GM19463 (cell line): ENCODE measurements around the gene LTBP4.
"Not testable (repeated sequence)": the region's sequence is repeated elsewhere in the genome, so short reads cannot be mapped to it uniquely, and the experiment has no call there.

Source experiments
- ATAC-seq: cut with Tn5 transposase; IDR thresholded peaks from one replicate; pipeline ENCODE4 v1.9.1; 2021; ENCODE audit warnings: mild to moderate bottlenecking, moderate library complexity; ENCODE audit not compliant: unreplicated experiment

LTBP4 gene

DNA sequence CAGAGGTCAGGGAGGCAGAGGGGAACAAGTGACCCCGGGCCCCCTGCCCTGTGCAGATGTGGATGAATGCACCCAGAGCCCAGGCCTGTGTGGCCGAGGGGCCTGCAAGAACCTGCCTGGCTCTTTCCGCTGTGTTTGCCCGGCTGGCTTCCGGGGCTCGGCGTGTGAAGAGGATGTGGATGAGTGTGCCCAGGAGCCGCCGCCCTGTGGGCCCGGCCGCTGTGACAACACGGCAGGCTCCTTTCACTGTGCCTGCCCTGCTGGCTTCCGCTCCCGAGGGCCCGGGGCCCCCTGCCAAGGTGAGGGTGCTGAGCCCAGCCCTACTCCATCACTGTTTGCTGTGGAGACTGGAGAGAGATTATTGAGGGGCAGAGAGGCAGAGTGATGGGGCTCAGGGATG is 9.9 kb downstream of the LTBP4 start:
- no peak for ATAC-seq

DNA sequence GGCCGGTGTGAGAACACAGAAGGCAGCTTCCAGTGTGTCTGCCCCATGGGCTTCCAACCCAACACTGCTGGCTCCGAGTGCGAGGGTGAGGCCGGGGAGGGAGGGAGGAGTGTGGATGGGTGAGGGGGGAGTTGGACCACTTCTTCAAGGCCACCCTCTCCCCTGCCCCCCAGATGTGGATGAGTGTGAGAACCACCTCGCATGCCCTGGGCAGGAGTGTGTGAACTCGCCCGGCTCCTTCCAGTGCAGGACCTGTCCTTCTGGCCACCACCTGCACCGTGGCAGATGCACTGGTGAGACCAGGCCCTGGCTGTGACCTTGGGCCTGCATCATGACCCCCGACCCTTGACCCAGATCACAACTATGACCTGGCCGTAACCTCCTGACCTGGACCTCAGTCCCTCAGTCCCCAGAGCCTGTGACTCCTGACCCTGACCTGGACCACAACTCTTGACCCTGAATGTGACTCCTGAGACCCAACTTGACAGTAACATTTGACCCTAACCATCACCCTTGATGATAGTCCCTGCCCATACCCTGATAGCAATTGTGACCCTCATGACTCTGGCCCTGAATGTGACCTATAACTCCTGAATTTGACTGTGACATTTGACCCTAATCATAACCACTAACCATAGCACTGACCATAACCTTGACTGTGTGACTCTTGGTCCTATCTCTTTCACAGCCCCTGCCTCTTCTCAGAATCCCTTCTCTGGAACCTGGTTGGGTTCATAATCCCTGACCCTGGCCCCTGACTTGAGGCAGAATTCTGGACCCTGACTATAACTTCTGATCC is 10.9 kb downstream of the LTBP4 start:
- ATAC-seq = no peak

DNA sequence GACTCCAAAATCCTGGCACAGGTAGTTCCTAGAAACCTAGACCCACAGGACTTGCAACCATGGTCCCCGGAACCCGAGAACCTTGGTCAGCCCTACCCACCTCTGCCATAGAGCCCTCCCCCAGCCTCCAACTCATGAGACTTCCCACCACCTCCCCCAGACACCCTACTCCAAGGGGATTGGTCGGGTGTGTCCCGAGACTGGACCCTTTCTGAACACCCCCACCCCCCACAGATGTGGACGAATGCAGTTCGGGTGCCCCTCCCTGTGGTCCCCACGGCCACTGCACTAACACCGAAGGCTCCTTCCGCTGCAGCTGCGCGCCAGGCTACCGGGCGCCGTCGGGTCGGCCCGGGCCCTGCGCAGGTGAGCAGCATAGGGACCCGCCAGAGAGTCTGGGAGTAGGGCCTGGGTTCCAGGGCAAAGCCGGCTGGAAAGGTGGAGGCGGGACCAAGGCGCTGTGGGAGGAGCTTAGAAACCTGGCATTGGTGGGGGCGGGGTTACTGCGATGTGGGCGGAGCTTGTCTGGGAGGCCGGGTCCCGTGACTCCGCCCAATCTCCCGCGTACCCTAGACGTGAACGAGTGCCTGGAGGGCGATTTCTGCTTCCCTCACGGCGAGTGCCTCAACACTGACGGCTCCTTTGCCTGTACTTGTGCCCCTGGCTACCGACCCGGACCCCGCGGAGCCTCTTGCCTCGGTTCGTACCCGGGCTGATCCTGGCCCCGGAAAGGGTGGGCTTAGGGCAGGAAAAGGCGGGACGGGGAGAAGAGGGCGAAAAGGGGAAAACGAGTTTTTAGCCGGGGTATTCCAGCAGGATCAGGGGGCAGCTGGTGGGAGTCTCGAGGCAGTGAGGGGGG is 11.9 kb downstream of the LTBP4 start:
- ATAC-seq = no peak

DNA sequence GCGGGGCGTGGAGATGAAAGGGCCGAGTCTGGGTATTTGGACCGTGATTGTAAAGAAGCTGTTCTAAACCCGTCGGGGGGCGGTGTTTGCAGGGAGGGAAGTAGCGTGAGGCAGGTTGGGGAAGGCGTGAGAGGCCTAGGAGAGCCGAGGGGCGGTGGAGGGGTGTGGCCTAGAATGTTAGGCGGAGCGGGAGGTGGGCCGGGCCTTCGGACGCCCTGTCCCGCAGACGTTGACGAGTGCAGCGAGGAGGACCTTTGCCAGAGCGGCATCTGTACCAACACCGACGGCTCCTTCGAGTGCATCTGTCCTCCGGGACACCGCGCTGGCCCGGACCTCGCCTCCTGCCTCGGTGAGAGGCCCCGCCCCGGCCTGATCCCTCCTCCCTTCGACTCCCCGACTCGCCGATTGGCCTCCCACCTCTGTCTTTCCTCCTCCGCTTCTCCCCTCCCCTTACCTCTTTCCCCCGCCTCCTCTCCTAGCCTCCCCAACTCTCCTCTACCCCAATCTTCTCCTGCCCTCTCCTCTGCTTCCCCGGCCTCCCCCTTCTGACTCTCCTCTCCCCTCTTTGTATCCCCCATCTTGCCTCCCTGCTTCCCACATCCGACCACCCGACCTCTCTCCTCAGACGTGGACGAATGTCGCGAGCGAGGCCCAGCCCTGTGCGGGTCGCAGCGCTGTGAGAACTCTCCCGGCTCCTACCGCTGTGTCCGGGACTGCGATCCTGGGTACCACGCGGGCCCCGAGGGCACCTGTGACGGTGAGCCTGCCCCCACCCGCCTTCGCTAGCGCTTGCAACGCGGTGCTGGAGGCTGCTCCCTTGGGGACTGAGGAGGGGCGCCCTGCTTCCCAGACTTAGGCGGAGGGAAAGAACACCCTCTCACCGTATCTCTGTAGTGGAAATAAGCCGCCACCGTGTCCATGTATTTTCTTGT is 12.8 kb downstream of the LTBP4 start:
- ATAC-seq = peak; percentile 41

DNA sequence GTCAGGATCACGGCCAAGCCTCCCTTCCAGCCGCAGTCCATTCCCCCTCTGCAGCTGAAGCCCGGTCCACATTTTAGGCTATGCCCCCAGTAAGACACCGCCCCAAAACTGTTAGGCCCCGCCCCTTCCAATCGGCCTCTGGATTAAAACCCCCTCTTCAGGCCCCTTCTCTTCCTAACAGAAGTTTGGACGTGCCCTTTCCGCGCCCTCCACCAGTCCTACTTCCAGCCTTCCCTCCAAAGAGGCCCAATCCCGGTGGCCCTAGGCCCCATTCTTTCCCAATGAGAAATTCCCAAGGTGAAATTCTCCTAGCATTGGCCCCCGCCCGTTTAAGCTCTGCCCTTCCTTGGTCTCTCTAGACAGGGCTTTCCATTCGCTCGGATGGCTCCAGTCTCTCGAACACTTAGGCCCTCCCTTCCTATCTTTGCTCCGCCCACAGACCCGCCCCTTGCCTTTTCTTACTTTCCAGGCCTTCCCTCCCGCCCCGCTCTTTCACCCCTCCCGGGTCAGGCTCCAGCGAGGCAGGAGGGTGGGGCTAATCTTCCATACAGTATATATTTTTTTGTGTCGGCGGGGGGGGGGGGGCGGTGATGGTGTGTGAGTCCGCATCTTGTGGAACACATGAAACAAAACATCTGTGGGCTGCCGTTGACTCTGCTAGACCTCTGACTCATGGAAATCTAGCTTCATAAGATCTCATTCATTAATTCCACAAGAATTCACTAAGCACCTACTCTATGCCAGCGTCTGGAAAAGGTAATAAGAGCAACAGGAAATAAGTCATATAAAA is 13.6 kb downstream of the LTBP4 start:
- no peak for ATAC-seq

DNA sequence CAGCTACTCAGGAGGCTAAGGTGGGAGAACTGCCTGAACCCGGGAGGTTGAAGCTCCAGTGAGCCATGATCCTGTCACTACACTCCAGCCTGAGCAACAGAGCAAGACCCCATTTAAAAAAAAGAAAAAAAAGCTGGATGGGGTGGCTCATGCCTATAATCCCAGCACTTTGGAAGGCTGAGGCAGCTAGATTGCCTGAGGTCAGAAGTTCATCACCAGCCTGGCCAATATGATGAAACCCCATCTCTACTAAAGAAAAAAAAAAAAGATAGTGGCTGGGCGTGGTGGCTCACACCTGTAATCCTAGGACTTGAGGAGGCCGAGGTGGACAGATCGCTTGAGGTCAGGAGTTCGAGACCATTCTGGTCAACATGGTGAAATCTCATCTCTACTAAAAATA is 15.0 kb downstream of the LTBP4 start:
- ATAC-seq = no peak

DNA sequence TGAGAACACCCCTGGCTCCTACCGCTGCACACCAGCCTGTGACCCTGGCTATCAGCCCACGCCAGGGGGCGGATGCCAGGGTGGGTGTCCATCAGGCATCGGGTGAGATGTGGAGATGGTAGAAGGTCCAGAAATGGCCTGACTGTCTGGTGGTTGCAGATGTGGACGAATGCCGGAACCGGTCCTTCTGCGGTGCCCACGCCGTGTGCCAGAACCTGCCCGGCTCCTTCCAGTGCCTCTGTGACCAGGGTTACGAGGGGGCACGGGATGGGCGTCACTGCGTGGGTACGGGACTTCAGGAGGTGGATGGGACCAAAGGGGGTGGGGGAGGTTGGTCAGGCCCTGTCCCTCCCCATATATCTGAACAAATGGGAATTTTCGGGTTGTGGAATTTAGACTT is 15.8 kb downstream of the LTBP4 start:
- no peak for ATAC-seq

DNA sequence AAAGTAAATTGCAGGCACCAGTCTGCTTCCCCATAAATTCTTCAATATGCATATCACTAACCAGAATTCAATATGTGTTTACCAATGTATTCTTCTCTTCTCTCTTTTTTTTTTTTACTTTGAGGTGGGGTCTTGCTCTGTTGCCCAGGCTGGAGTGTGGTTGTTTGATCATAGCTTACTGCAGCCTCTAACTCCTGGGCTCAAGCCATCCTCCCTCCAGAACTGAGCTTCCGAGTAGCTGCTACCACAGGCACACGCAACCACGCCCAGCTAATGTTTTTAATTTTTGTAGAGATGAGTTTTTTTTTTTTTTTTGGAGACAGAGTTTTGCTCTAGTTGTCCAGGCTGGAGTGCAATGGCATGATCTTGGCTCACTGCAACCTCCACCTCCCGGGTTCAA is 16.8 kb downstream of the LTBP4 start:
- no peak for ATAC-seq

DNA sequence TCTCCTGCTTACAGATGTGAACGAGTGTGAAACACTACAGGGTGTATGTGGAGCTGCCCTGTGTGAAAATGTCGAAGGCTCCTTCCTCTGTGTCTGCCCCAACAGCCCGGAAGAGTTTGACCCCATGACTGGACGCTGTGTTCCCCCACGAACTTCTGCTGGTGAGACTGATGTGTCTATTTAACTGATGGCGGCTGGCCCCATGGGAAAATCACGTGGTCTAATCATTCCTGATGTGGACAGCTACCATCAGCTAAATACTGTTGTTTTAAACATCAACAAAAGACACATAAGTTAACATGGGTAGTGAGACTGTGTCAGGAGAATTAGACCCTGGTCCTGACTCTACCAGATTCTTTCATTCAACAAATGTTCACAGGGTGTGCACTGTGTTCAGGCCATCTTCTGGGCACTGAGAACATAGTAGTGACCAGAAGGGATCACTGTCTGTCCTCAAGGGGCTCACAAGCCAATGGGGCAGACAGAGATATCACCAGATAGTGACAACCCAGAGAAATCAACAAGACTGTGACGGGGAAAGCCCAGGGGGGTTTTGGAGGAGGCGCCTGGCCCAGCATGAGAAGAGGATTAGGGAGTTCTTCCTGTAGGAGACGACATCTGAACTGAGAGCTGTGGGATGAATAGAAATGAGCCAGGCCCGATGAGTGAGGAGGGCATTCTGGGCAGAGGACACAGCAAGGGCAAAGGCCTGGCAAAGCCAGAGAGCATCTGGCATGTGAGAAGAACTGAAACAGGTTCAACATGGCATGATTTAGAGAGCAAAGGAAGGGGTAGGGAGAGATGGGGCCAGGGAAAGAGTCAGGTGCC is 18.4 kb downstream of the LTBP4 start:
- ATAC-seq = no peak

DNA sequence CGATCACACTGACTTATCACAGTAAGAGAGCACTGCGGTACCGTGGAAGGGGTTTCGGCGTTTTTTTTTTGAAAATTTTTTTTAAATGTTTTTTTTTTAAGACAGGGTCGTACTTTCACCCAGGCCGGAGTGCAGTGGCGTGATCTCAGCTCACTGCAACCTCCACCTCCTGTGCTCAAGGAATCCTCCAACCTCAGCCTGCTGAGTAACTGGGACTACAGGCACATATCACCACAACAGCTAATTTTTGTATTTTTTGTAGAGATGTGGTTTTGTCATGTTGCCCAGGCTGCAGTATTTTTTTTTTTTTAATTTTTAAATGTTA is 19.0 kb downstream of the LTBP4 start:
- ATAC-seq = no peak

DNA sequence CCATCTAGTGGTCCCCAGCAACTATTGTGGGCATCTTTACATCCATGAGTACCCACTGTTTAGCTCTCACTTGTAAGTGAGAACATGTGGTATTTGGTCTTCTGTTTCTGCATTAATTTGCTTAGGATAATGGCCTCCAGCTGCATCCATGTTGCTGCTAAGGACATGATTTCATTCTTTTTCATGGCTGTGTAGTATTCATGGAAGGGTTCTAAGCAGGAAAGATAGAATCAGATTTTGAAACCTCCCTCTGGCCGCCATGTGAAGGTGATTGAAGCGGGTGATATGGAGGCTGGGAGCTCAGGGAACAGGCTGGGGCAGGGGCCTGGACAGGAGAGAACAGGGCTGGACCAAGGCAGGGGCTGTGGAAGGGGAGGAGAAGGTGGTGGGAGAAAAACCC is 20.1 kb downstream of the LTBP4 start:
- no peak for ATAC-seq

DNA sequence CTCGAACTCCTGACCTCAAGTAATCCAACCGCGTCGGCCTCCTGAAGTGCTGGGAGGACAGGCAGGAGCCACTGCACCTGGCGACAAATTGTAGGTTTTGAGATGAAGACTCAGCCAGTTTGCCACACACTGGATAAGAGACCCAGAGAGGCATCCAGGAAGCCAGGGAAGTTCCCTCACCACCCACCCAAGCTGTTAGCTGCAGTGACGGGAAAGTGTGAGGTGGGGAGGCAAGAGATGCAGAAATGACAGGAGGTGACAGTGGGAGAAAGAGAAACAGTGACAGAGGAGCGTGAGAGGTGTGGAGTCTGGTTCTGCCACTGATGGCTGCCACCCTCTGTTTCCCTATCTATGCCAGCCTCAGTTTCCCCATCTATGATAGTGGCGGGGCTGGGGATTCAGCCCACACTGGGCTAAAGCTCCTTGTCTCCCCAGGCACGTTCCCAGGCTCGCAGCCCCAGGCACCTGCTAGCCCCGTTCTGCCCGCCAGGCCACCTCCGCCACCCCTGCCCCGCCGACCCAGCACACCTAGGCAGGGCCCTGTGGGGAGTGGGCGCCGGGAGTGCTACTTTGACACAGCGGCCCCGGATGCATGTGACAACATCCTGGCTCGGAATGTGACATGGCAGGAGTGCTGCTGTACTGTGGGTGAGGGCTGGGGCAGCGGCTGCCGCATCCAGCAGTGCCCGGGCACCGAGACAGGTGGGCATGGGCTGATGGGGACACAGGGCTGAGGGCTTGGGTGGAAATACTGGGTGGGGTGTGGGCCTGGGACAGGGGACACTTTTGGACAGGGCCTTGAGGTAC is 21.0 kb downstream of the LTBP4 start:
- no peak for ATAC-seq

DNA sequence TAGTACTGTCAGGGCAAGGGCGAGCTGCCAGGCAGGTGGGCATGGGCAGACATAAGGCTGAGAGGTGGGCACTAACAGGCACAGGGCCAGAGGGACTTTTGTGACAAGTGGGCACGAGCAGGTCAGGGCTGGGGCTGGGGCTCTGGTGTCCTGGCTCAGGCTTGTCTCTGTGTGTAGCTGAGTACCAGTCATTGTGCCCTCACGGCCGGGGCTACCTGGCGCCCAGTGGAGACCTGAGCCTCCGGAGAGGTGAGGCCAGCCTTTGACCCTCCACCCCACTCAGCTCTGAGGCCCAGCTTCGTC is 21.6 kb downstream of the LTBP4 start:
- no peak for ATAC-seq

DNA sequence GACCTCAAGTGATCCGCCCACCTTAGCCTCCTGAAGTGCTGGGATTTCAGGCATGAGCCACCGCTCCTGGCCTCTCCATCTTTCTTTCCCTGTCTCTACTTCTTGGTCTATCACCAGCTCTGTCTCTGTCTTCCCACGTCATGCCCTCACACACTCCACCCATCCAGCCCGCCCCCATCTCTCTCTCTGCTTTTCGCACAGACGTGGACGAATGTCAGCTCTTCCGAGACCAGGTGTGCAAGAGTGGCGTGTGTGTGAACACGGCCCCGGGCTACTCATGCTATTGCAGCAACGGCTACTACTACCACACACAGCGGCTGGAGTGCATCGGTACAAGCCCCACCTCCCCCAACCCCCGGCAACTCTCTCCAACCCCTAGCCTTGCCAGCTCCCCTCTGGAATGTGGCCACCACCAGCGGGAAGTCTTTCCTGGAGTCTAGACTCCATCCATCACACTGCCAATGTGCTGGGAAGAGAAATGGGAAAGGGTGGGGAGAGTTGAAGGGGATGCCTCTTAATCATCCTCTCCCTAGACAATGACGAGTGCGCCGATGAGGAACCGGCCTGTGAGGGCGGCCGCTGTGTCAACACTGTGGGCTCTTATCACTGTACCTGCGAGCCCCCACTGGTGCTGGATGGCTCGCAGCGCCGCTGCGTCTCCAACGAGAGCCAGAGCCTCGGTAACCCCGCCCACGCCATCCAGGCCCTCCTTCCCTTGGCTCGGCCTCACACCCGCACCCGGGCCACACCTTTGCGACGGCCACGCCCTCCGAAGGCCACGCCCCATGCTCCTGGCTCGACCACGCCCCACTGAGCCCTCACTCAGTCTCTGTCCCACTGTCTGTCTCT is 22.5 kb downstream of the LTBP4 start:
- no peak for ATAC-seq

DNA sequence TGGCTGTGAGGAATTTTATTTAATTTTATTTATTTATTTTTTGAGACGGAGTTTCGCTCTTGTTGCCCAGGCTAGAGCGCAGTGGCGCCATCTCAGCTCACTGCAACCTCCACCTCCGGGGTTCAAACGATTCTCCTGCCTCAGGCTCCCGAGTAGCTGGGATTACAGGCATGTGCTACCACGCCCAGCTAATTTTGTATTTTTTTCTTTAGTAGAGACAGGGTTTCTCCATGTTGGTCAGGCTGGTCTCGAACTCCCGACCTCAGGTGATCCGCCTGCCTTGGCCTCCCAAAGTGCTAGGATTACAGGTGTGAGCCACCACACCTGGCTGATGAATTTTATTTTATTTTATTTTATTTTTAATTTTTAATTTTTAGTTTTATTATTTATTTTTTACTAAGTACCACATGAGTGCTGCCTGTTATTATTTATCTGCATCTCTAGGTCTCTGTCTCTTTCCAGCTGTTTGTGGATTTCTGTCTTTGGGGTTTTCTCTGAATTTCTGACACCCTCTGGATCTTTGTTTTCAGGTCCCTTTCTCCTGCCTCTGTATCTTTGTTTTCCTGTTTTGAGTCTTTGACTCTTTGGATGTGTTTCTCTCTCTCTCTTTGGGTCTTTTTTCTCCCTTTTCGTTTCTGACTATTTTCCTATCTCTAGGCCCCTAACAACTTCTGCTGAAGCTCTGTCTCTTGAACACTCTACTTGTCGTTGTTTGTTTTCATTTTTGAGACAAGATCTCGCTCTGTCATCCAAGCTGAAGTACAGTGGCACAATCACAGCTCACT is 23.4 kb downstream of the LTBP4 start:
- ATAC-seq = not testable (repeated sequence)

DNA sequence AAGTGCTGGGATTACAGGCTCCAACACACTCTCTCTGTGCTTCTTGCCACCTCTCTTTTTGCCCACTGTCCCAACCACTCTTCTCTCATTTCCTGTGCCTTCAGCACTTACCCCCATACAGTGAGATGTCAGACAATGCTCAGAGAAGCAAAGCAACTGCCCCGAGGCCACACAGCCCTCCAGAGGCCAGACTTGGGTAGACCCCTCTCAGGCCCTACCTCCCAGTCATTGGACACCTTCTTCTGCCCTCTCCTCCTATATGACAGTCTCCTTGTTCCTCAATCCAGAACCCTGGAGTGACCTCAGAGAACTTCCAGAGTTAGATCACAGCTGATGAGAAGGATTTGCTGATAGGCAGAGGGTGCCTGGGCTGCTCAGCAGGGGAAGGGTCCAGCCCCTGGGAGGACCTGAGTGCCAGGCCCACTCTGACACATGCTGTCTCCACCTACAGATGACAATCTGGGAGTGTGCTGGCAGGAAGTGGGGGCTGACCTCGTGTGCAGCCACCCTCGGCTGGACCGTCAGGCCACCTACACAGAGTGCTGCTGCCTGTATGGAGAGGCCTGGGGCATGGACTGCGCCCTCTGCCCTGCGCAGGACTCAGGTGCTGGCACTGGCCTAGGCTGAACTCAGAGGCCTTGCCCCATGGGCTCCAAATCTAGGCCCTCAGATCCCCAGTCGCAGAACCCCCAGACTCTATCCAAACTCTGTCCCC is 24.4 kb downstream of the LTBP4 start:
- no peak for ATAC-seq

DNA sequence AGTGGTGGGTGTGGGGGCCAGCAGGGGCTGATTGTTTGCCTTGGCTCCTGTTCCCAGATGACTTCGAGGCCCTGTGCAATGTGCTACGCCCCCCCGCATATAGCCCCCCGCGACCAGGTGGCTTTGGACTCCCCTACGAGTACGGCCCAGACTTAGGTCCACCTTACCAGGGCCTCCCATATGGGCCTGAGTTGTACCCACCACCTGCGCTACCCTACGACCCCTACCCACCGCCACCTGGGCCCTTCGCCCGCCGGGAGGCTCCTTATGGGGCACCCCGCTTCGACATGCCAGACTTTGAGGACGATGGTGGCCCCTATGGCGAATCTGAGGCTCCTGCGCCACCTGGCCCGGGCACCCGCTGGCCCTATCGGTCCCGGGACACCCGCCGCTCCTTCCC is 25.7 kb downstream of the LTBP4 start:
- ATAC-seq = no peak
